ENCODE data around the gene SMARCD1.
"Not testable (repeated sequence)": the region's sequence is repeated elsewhere in the genome, so short reads cannot be mapped to it uniquely, and the experiment has no call there.

Gene SMARCD1

DNA sequence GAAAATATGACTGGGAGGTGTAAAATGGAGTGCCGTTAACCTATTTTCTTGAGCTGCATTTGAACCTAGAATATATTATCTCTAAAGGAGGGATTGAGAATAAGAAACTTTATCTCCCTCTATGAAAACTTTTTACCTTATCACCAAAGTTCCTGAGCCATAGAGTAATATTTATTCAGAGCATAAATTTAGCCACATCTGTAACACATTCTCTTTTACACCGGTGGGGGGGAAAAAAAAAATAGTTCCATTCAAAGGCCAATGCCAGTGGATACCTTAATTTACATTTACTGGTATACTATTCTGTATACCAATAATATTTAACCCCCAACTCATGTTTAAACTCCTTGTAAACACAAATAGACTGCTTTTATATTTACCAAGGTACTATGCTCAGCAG is 60.3 kb downstream of the SMARCD1 start:
- no peak for FAIRE-seq

DNA sequence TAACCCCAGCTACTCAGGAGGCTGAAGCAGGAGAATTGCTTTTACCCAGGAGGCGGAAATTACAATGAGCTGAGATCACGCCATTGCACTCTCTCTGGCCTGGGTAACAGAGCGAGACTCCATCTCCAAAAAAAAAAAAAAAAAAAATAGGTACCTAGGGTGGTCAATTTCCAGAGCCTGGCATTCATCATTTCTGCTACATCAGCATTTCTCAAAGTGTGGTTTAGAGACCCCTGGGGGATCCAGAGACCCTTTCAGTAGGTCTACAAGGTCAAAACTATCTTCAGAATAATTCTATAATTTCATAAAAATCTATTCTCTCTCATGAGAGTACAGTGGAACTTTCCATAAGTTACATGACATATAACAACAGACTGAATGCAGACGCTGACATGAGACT is 62.1 kb downstream of the SMARCD1 start:
- no peak for FAIRE-seq

DNA sequence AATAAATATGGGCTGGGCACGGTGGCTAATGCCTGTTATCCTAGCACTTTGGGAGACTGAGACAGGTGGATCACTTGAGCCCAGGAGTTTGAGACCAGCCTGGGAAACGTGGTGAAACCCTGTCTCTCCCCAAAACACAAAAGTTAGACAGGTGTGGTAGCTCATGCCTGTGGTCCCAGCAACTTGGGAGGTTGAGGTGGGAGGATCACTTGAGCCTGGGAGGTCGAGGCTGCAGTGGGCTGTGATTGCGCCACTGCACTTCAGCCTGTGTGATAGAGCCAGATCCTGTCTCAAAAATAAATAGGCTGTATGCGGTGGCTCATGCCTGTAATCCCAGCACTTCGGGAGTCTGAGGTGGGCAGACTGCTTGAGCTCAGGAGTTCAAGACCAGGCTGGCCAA is 62.9 kb downstream of the SMARCD1 start:
- FAIRE-seq, result not testable (repeated sequence)

DNA sequence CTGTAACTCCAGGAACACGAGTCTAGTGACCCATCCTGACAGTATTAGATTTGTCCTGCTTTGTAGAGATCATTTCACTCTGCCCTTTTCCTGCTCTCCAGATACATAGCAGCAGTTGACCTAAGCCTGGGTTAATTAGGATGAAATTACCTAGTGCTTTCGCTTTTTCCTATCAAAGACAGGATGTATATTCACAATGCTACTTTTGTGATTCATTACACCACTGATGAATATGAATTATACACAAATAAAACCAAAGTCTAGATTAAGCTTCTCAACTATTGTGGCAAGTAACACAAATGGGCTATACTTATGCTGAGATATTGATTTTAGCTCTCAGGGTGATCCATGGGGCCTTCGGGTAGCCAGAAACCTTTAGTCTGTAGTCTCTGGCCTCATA is 64.2 kb downstream of the SMARCD1 start:
- no peak for FAIRE-seq
